GM12875 (cell line): ENCODE data around the gene DYNLRB2.

Source experiments
- H3K4me3 ChIP-seq: one replicate; pipeline ENCODE4 v1.5.1; 2011; ENCODE audit warnings: low read depth, low read length, control low read depth
- TF ChIP-seq, protein P1 (sequence below): IDR thresholded peaks from 2 replicates; pipeline ENCODE4 v1.5.1; 2011; ENCODE audit warnings: low read depth, mild to moderate bottlenecking, control low read depth, inconsistent platforms, low read length, moderate library complexity, borderline replicate concordance; ENCODE audit not compliant: insufficient read depth

DYNLRB2 gene

DNA sequence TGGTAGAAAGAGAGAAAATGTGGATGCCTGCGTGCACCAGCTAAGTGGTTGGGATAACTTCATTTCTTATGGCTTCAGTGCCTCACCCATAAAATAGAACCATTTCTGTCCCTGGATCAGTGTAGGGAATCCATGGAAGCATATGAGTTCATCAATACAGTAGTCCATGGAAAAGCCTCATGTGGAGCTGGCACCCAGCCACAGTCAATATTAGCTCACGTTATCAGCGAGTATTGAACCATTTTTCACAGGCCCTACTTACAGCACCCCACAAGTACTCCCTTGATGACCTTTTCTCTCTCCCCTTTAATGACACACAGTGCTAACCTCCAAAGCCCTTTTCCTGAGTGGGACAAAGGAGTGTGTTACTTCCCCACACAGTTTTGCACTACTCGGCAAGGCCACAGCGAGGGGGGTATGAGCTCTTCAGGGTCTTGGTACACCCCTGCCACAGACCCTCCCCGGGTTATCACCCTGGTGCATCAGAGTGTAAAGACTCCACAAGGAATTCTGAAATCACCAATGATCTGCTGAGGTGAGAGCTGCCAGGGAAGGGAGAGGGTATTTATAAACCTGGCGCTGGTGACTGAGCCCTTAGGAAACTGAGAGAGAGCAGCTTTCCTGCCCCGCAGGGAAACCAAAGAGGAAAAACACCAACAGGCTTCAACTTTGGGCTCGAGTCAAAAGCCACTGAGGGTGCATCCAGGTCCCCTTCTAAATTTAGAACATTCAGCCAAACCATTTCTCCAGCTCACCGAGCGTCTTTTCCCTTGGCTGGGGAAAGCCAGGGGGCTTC lies 36.9 kb downstream of the DYNLRB2 start:
- H3K4me3 ChIP-seq, result no peak overlapping the region
- TF ChIP-seq, protein P1, sequence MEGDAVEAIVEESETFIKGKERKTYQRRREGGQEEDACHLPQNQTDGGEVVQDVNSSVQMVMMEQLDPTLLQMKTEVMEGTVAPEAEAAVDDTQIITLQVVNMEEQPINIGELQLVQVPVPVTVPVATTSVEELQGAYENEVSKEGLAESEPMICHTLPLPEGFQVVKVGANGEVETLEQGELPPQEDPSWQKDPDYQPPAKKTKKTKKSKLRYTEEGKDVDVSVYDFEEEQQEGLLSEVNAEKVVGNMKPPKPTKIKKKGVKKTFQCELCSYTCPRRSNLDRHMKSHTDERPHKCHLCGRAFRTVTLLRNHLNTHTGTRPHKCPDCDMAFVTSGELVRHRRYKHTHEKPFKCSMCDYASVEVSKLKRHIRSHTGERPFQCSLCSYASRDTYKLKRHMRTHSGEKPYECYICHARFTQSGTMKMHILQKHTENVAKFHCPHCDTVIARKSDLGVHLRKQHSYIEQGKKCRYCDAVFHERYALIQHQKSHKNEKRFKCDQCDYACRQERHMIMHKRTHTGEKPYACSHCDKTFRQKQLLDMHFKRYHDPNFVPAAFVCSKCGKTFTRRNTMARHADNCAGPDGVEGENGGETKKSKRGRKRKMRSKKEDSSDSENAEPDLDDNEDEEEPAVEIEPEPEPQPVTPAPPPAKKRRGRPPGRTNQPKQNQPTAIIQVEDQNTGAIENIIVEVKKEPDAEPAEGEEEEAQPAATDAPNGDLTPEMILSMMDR, result no peak

DNA sequence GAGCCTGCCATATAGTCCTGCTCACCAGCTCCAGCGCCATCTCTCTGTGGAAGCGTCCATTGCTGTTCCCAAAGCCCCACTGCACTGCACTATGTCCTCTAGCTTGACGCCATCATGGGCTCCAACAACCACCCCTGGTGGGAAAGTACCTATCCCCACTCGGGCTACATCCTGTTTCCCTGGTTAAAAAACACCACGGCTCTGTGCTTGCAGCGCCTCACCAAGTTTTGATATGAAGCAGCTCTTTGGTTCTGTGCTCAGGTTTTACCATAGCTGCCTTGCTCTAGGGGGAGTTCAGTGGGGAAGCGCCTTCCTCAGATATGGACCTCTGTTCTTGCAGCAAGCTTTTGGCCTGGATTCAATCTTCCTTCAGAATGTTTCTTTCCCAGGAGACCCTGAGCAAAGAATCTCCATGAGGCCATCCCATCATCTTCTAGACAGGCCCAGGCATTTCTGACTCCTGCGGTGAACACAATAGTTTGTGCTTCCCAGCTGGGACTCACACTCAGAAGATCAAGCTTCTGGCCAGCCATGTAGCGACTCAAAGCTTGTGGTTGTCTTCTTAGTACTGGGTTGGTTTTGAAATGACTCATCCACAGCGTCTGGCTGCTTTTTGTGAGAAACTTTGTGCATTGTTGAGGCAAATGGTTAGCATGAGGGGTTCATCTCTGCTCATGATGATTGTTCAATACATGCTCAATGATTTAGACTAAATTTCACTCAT lies 39.5 kb downstream of the DYNLRB2 start:
- H3K4me3 ChIP-seq, result peak overlapping the region; percentile 18

DNA sequence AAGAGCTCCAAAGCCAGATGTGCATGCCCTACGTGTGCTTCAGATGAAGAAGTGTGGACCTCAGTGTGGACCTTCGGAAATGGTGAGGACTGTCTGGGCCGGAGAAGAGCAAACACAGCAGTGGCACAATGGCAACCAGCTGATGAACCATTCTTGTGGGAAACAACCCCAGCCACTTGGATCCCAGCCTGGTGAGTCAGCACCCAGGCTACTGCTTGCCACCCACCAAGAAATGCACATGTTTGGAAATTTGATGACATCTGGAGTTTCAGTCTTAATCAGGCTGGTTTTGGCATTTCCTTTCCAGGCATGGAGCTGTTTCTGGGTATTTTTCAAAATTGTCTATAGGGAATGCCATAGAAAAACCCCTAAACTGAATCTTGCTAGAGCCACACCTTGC lies 42.7 kb downstream of the DYNLRB2 start:
- TF ChIP-seq, protein P1, result no peak

More for the DNA sequence above, 39.5 kb downstream of the DYNLRB2 start:
- TF ChIP-seq, protein P1, result peak; percentile 32; the same call in 1 of the 2 replicates

DNA sequence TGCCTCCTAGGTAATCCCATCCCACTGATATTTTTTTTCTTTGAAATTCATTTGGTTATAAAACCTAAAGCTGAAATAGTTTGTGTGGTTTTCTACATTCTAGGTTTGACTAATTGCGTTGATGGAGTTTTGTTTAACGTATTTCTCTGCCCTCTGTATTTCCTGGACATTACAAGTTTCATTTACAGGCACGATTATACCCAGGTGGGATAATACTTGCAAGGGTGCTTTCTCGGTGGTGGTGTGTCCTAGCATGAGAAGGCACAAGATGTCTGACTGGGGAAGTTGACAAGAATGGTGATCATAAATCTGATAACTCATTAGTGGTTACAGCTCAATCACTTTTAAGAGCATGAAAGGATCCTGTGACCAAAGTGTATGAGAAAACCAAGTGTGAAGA lies 45.0 kb downstream of the DYNLRB2 start:
- no peak overlapping the region for H3K4me3 ChIP-seq
- TF ChIP-seq, protein P1, result no peak

More for the DNA sequence above, 42.7 kb downstream of the DYNLRB2 start:
- no peak overlapping the region for H3K4me3 ChIP-seq

DNA sequence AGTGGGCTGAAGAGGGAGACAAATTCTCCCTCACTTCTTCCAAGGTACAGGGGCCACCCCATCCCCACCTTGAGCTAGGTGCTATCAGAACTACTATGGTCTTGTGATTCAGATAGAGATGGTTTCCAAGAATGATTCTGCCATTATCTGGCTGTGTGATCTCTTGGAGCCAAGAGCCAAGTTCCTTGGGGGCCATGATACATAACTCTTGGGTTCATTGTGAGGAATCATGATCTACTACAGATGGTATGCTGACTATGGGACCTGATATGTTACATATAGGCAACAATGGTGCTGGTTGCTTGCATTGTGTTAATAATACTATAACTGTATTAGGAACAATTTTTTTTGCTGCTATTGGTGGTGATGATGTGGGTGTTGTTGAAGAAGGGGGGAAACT lies 45.7 kb downstream of the DYNLRB2 start:
- TF ChIP-seq, protein P1, result no peak
- no peak overlapping the region for H3K4me3 ChIP-seq

DNA sequence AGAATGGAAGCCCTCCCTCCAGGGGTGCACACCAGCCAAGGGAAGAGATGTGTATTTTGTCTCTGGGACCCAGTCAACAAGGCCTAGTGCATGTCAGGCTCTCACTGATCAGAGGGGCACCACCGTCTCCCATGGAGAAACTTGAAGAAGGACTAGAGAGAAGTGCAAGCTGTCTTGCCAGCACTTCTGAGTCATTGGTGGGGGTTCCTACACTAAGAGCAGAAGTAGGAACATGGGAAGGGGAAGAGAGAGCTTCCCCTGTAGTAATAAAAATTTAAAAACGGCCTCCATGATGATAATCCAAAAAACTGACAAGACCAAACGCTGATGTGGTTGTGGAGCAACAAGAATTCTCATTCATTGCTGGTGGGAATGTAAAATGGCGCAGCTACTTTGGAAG lies 46.3 kb downstream of the DYNLRB2 start:
- TF ChIP-seq, protein P1, result no peak
- H3K4me3 ChIP-seq, result no peak overlapping the region
